Endothelial cell (in vitro differentiated cells): ENCODE measurements around the gene TPD52L1. TPM values are rescaled to one million over a fixed set of nuclear protein-coding genes. Genes with fewer than 3 reads are reported as not detected.

ENCODE experiments used
- DNase-seq: peaks from one replicate; pipeline ENCODE4 v3.0.0; 2021; ENCODE audit warnings: low spot score
- H3K27ac Mint-ChIP-seq: one replicate; pipeline ENCODE4 v1.8.0; 2021; ENCODE audit warnings: mixed read lengths, inconsistent platforms; ENCODE audit not compliant: unreplicated experiment
- H3K27me3 Mint-ChIP-seq: one replicate; pipeline ENCODE4 v1.8.0; 2021; ENCODE audit warnings: mild to moderate bottlenecking, moderate library complexity, mixed read lengths, inconsistent platforms; ENCODE audit not compliant: unreplicated experiment
- H3K36me3 Mint-ChIP-seq: one replicate; pipeline ENCODE4 v1.8.0; 2021; ENCODE audit warnings: mild to moderate bottlenecking, low read depth, mixed read lengths, inconsistent platforms; ENCODE audit not compliant: unreplicated experiment
- H3K4me1 Mint-ChIP-seq: one replicate; pipeline ENCODE4 v1.8.0; 2021; ENCODE audit warnings: mild to moderate bottlenecking, mixed read lengths, inconsistent platforms; ENCODE audit not compliant: unreplicated experiment
- H3K4me3 Mint-ChIP-seq: one replicate; pipeline ENCODE4 v1.8.0; 2021; ENCODE audit warnings: mild to moderate bottlenecking, mixed read lengths, inconsistent platforms; ENCODE audit not compliant: unreplicated experiment
- H3K9me3 Mint-ChIP-seq: one replicate; pipeline ENCODE4 v1.8.0; 2021; ENCODE audit warnings: mixed read lengths, inconsistent platforms; ENCODE audit not compliant: unreplicated experiment
- total RNA-seq: library from RNA; stranded (reverse); fragmentation: NEBNext Ultra II Directional; extraction: Animal tissue kit (Norgen Biotek cat#: 25700); gene quantifications from one replicate; pipeline ENCODE4 v1.2.1, GENCODE V29; 2021; ENCODE audit not compliant: unreplicated experiment
- TF ChIP-seq, protein P1 (sequence below): fragments of 200-600 bp; sonication (generic); IDR thresholded peaks from one replicate; pipeline ENCODE4 v1.5.0; 2021; ENCODE audit warnings: antibody characterized with exemption; ENCODE audit not compliant: unreplicated experiment

The TPD52L1 gene
- total RNA-seq, 1 donor from 2014 or later, result 118 TPM

DNA sequence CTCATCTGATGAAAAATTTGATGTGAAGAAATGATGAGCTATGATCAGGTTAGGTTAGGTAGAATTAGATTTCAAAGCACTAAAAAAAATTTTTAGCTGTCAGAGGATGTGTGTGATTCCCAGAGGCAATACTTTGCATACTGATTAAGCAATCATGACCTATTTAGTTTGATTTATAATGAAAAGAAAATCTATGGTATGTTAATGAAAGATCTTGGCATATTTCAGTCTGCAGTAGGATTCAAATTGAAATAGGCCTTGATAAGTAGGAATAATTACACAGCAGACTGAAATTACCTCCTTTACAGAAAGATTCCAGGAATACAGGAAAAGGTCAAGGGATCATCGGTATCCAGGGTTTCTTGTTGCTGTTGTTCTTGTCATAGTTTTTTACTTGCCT lies 78.9 kb downstream of the TPD52L1 start:
- no peak overlapping the region for H3K27ac Mint-ChIP-seq
- H3K4me1 Mint-ChIP-seq, result peaks cover 16% of the 10 kb centered on the region
- no peaks in the 10 kb centered on the region for H3K27me3 Mint-ChIP-seq
- no peak overlapping the region for H3K4me3 Mint-ChIP-seq
- H3K9me3 Mint-ChIP-seq, result no peaks in the 10 kb centered on the region
- TF ChIP-seq, protein P1, sequence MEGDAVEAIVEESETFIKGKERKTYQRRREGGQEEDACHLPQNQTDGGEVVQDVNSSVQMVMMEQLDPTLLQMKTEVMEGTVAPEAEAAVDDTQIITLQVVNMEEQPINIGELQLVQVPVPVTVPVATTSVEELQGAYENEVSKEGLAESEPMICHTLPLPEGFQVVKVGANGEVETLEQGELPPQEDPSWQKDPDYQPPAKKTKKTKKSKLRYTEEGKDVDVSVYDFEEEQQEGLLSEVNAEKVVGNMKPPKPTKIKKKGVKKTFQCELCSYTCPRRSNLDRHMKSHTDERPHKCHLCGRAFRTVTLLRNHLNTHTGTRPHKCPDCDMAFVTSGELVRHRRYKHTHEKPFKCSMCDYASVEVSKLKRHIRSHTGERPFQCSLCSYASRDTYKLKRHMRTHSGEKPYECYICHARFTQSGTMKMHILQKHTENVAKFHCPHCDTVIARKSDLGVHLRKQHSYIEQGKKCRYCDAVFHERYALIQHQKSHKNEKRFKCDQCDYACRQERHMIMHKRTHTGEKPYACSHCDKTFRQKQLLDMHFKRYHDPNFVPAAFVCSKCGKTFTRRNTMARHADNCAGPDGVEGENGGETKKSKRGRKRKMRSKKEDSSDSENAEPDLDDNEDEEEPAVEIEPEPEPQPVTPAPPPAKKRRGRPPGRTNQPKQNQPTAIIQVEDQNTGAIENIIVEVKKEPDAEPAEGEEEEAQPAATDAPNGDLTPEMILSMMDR, result no peak
- no peak for DNase-seq
- H3K36me3 Mint-ChIP-seq, result peaks cover 8% of the 10 kb centered on the region

DNA sequence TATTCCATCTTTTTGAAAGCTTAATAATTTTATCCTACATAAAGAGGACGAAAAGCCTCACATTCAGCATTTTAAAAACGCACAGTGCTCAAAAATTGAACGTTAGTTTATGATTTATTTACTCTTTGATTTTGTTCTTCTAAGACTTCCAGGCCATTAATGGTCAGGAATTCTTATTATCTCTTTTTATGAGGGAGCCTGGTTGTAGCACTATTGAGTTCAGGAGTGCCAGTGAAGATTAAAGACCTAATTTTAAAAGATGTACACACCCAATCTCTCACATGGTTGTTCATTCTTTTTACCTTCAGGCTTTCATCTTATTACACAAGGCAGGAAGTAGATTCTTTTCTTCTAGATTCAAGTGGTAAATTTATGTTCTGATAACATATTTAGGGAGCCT lies 79.6 kb downstream of the TPD52L1 start:
- Mint-ChIP-seq H3K27me3 (no peaks in the 10 kb centered on the region), H3K27ac (no peak overlapping the region), H3K4me3 (no peak overlapping the region), H3K4me1 (peaks cover 10% of the 10 kb centered on the region), H3K36me3 (peaks cover 8% of the 10 kb centered on the region), H3K9me3 (no peaks in the 10 kb centered on the region)
- no peak for DNase-seq
- TF ChIP-seq, protein P1, result no peak

DNA sequence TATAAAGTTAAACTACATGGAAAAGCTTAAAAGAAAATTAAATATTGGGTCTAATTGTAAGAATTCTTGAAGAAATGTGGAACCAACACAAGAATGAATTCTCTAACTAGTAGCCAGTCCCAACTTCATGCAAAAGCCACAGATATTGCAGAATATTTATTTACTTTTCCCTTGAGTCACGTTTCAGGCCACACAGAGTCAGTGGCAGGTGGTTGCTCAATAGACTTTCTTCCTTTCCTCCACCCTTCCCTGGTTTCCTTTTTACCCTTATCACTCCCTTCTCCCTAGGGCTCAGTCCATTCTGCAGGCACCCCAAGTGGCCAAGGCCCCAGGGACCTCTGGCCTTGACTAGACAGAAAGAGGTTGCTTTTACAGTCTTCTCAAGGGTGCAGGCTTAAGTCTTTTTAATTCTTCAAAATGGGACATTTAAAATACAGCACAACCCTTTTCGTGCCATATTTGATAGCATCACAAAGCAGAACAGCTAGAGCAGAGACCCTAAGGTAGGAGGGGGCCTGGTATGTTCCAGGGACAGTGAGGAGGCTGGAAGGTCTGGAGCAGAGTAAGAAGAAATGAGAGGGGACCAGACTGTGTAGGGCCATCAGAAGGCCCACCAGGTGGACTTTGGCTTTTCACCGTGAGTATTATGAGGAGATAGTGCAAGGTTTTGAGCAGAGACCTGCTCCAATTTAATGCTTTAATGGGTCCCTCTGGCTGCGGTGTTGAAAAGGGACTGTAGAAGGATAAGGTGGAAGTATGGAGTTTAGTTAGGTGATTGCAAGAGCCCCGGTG lies 83.2 kb downstream of the TPD52L1 start:
- no peak for DNase-seq
- Mint-ChIP-seq H3K4me3 (no peak overlapping the region), H3K4me1 (peaks cover 4% of the 10 kb centered on the region), H3K27ac (no peak overlapping the region), H3K36me3 (peaks cover 26% of the 10 kb centered on the region), H3K9me3 (no peaks in the 10 kb centered on the region), H3K27me3 (no peaks in the 10 kb centered on the region)
- TF ChIP-seq, protein P1, result no peak

DNA sequence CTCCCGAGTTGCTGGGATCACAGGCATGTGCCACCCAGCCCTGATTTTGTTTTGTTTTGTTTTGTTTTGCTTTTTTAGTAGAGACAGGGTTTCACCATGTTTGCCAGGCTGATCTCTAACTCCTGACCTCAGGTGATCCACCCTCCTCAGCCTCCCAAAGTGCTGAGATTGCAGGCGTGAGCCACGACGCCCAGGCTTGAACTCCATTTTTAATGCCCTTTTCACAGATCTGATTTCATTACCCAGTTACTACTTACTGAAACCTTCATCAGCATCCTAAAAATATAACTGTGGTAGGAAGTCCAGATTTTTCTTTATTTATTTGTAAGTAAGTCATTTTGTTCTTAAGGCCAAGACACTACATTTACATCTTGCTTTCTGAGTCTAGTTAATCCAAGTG lies 84.2 kb downstream of the TPD52L1 start:
- Mint-ChIP-seq H3K27ac (no peak overlapping the region), H3K4me3 (no peak overlapping the region)
- TF ChIP-seq, protein P1, result no peak

DNA sequence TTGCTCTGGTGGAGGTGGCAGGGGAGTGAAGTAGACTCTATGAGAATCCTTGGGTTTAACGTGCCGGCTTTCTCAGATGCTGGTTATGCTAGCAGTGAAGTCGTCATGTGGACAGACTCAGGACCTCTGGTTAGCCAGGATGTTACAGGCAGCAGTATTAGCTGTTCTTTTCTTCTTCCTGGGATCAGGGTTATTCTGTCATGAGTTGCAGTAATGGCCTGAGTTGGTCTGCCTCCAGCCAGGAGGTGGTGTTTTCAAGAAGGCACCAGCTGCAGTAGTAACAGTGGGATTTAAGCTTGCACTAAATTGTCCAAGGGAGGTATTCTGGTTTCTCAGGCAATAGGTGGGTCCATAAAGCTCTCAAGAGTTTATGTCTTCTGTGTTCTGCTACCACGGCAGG lies 91.5 kb downstream of the TPD52L1 start:
- peaks cover 22% of the 10 kb centered on the region for H3K36me3 Mint-ChIP-seq
- no peak for DNase-seq
- no peak overlapping the region for H3K27ac Mint-ChIP-seq
- H3K27me3 Mint-ChIP-seq, result no peaks in the 10 kb centered on the region
- no peak overlapping the region for H3K4me3 Mint-ChIP-seq
- TF ChIP-seq, protein P1, result no peak
- H3K9me3 Mint-ChIP-seq, result no peaks in the 10 kb centered on the region
- no peaks in the 10 kb centered on the region for H3K4me1 Mint-ChIP-seq

More for the DNA sequence above, 84.2 kb downstream of the TPD52L1 start:
- Mint-ChIP-seq H3K9me3 (no peaks in the 10 kb centered on the region), H3K27me3 (no peaks in the 10 kb centered on the region), H3K36me3 (peaks cover 24% of the 10 kb centered on the region), H3K4me1 (peaks cover 3% of the 10 kb centered on the region)
- no peak for DNase-seq
